HG03097 (cell line): ENCODE measurements around the gene GRID1.

ENCODE experiments used
- ATAC-seq: cut with Tn5 transposase; IDR thresholded peaks from one replicate; pipeline ENCODE4 v1.9.1; 2021; ENCODE audit not compliant: unreplicated experiment, low FRiP score

The GRID1 gene

GRCh38 chr10:85621562-85621961 lies 745.0 kb downstream of the GRID1 start:
- no peak for ATAC-seq

GRCh38 chr10:85620807-85621206 lies 745.8 kb downstream of the GRID1 start:
- ATAC-seq, result no peak

- no peak for ATAC-seq
Observed at GRCh38 chr10:85619832-85620231, 746.8 kb downstream of the GRID1 start.

GRCh38 chr10:85618841-85619240 lies 747.8 kb downstream of the GRID1 start:
- no peak for ATAC-seq

- ATAC-seq, result no peak
Observed at GRCh38 chr10:85617751-85618546, 748.6 kb downstream of the GRID1 start.

GRCh38 chr10:85615556-85615955 lies 751.0 kb downstream of the GRID1 start:
- no peak for ATAC-seq

- ATAC-seq, result no peak
Observed at GRCh38 chr10:85614981-85615380, 751.6 kb downstream of the GRID1 start.

GRCh38 chr10:85614566-85614965 lies 752.0 kb downstream of the GRID1 start:
- no peak for ATAC-seq

- no peak for ATAC-seq
Observed at GRCh38 chr10:85613391-85613790, 753.2 kb downstream of the GRID1 start.

- no peak for ATAC-seq
Observed at GRCh38 chr10:85612833-85613232, 753.8 kb downstream of the GRID1 start.

- ATAC-seq, result peak; percentile 93
Observed at GRCh38 chr10:85612378-85612775, 754.2 kb downstream of the GRID1 start.

GRCh38 chr10:85611746-85612377 lies 754.7 kb downstream of the GRID1 start:
- ATAC-seq, result no peak

- no peak for ATAC-seq
Observed at GRCh38 chr10:85611093-85611740, 755.4 kb downstream of the GRID1 start.

GRCh38 chr10:85610381-85611092 lies 756.1 kb downstream of the GRID1 start:
- no peak for ATAC-seq

- no peak for ATAC-seq
Observed at GRCh38 chr10:85609509-85609908, 757.1 kb downstream of the GRID1 start.

GRCh38 chr10:85608706-85609105 lies 757.9 kb downstream of the GRID1 start:
- no peak for ATAC-seq

GRCh38 chr10:85607043-85607695 lies 759.4 kb downstream of the GRID1 start:
- no peak for ATAC-seq

- ATAC-seq, result no peak
Observed at GRCh38 chr10:85606401-85606800, 760.2 kb downstream of the GRID1 start.

GRCh38 chr10:85604884-85605283 lies 761.7 kb downstream of the GRID1 start:
- ATAC-seq, result no peak

- ATAC-seq, result no peak
Observed at GRCh38 chr10:85604136-85604725, 762.4 kb downstream of the GRID1 start.
